ENCODE data around the gene CSPG5. TPM values are rescaled to one million over a fixed set of nuclear protein-coding genes. Genes with fewer than 3 reads are reported as not detected.
A peak's percentile ranks its signal among the peaks of the same experiment; 100 is the strongest.

CSPG5 gene
- total RNA-seq, 1 experiment from 2014 or later = 2.0 TPM

- DNase-seq (ENCODE audit: low read depth) = no peak
These were observed 38.4 kb downstream of the CSPG5 start for GRCh38 chr3:47540281-47540680.

- DNase-seq (ENCODE audit: low read depth) = no peak
These were observed 41.7 kb downstream of the CSPG5 start for GRCh38 chr3:47536967-47537366.

GRCh38 chr3:47536221-47536891, 42.3 kb downstream of the CSPG5 start:
- DNase-seq (ENCODE audit: low read depth) = no peak

DNA sequence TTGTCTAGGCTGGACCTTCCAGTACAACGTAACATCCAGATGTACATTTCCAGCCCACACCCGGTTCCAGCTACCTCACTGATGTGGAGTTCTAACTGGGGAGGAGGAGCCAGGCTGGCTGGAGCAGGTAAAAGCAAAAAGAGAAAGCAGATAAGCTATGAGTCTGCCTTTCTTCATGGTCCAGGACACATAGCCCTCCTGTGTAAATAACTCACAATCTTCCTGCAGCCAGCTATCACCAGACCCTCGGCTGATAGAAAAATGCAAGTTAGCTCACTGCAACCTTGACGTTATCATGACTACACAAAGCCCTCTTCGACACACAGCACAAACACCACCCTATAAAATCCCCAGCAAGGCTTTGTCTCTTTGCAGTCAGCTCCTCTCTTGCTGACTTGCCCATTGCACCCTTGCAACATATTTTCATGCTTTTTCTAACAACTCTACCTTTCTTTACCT, 44.6 kb downstream of the CSPG5 start:
- DNase-seq (ENCODE audit: low read depth) = no peak

DNA sequence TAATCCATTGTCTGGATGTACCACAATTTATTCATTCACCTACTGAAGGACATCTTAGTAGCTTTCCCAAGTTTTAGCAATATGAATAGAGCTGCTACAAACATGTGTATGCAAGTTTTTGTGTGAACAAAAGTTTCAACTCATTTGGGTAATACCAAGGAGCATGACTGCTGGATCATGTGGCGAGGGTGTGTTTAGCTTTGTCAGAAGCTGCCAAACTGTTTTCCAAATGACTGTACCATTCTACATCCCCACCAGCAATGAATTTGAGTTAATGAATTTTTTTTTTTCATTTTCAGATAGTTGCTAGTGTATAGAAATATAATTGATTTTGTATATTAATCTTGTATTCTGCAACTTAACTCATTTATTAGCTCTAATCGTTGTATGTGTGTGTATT, 45.2 kb downstream of the CSPG5 start:
- no peak for DNase-seq (ENCODE audit: low read depth)

- no peak for DNase-seq (ENCODE audit: low read depth)
These were observed 50.5 kb downstream of the CSPG5 start for GRCh38 chr3:47527952-47528725.

- DNase-seq (ENCODE audit: low read depth) = no peak
These were observed 53.0 kb downstream of the CSPG5 start for GRCh38 chr3:47525617-47526016.

DNA sequence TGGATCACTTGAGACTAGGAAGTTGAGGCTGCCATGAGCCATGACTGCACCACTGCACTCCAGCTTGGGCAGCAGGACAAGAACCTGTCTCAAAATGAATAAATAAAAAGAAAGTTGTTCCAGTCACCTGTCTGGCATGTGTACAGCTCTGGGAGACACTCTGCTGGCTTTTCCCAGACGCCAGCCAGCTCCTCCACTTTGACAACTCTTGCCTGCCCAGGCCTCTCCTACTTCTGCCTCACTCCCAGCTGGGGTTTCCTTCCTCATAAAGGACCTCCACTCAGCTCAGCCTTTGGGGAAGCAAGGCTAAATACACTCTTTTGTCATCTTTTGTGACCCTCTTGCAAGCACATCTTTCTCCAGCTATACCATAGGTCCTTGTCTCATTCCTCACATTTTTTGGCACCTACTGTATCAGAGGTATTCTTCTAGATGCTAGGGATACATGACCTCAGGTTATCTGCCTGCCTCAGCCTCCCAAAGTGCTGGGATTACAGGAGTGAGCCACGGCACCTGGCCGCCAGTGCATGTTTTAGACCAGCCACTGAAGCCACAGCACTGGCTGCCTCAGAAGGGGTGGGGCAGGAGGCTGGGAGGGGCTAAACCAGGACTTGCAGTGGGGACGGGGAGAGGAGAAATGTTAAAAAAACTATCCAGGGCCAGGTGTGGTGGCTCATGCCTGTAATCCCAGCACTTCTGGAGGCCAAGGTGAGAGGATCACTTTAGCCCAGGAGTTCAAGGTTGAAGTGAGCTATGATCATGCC, 55.2 kb downstream of the CSPG5 start:
- DNase-seq (ENCODE audit: low read depth) = no peak

DNA sequence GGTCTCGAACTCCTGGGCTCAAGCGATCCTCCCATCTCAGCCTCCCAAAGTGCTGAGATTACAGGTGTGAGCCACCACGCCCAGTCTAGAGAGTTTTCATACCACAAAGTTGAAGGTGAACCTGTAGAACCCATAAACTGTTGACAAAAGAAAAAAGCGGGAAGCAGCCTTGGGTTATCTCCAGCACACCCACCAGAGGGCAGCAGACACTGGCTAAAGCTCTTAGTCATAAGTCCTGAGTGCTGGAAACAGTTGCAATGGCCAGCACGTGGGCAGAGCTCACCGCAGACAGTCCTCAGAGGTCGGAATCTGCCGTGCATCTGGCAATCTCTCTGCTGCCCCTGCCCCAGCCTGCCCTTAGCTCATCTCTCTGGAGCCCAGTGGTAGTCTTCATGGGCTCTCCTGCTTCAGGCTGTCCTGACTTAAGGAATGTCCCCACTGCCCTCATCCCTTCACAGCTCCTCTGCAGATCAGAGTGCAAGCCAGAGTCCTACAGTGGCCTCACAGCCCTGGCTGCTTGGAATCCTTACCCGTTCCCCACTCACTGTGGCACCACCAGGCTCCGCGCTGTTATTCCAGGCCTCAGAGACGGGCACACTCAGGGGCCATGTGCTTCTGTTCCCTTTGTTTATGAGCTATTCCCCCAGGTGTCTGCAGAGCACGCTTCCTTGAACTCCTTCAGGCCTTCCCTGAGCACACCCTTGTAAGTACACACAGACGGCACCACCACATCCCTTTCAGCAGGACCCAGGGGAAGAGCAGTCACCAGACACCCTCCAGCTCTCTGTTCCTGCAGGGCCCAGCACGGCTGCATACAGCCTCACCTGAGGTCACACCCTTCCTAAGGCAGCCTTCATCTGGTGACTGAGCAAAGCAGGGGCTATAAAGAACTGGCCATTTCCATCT, 56.3 kb downstream of the CSPG5 start:
- DNase-seq (ENCODE audit: low read depth) = peak; percentile 83

- no peak for DNase-seq (ENCODE audit: low read depth)
These were observed 57.9 kb downstream of the CSPG5 start for GRCh38 chr3:47520756-47521155.

- DNase-seq (ENCODE audit: low read depth) = no peak
These were observed 60.7 kb downstream of the CSPG5 start for GRCh38 chr3:47517937-47518336.

- no peak for DNase-seq (ENCODE audit: low read depth)
These were observed 62.8 kb downstream of the CSPG5 start for GRCh38 chr3:47515864-47516319.

DNA sequence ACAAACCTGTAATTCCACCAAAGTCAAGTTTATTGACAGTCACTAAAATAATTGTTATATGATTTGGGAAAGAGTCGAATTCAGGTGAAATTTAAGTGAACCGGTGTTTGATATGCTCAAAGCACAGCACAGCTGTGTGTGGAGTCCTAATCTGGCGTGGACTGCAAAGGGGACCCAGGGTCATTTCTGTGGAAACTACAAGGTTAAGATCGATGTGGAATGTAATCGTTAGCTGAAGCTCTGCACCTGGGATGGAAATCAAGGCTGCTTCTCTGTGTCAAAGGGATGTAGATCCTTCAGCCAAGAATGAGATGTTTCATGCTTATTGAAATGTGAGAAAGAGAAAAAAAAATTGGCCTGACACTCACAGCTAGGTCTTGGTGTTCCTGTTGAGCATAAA, 63.6 kb downstream of the CSPG5 start:
- no peak for DNase-seq (ENCODE audit: low read depth)

DNA sequence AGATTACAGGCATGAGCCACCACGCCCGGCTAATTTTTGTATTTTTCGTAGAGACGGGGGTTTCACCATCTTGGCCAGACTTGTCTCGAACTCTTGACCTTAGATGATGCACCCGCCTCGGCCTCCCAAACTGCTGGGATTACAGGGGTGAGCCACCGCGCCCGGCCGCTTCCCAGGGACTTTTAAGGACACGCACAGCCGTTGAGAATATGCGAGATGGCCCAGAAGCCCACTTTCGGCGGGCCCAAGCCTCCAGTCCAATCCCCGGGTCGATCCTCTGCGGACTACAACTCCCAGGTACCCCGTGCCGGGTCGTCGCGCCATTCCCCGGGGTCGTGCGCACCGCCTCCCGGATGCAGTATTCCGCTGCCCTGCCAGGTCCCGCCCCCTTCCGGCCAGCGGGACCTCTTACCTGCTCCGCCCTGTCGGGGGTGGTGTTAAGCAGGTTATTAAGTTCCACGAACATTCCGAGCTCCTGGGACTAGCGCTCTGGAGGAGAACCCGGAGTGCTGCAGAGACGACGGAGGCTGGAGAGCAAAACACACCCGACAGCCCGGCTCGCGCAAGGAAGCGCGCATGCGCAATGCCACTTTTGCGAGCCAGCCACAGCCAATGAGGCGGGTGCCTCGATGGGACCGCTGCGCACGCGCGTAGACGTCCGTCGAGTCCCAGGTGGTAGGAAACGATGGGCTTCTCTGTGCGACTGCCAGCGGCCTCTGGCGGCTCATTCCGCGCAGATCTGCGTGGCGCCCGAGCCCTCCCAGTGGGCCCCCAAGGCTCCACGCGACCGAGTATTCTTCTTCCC, 65.3 kb downstream of the CSPG5 start, which contains the start of gene ELP6:
ELP6 (minus strand) TSS at position 588 of the 805 bp plus-strand sequence; CDS start at position 466, 122 bp downstream.
- DNase-seq (ENCODE audit: low read depth) = peak; percentile 96

GRCh38 chr3:47512416-47513124, 66.1 kb downstream of the CSPG5 start:
- peak; percentile 19 for DNase-seq (ENCODE audit: low read depth)

All from Daoy (cell line).